HTR-8/SVneo (cell line): ENCODE data around the gene RIC8A.

Experiments used
- DNase-seq: peaks from one replicate; pipeline ENCODE4 v3.0.0; 2011; ENCODE audit warnings: low spot score, mixed read lengths; ENCODE audit not compliant: insufficient read length
- FAIRE-seq: peaks from 2 replicates; lab custom pipeline; 2011; peaks lifted over from hg19 to GRCh38; lab: Jason Lieb, UNC

RIC8A gene

GRCh38 chr11:203056-203944 lies 4.2 kb upstream of the RIC8A start:
- DNase-seq (no peak), FAIRE-seq (no peak)

- FAIRE-seq (no peak), DNase-seq (no peak)
Measured at GRCh38 chr11:203945-204586, 3.4 kb upstream of the RIC8A start.

- FAIRE-seq: no peak
- DNase-seq: no peak
Measured at GRCh38 chr11:204587-205109, 2.9 kb upstream of the RIC8A start.

GRCh38 chr11:205221-206001 lies 2.1 kb upstream of the RIC8A start:
- DNase-seq: no peak
- FAIRE-seq: no peak

- FAIRE-seq (no peak), DNase-seq (no peak)
Measured at GRCh38 chr11:206002-206384, 1.5 kb upstream of the RIC8A start.

DNA sequence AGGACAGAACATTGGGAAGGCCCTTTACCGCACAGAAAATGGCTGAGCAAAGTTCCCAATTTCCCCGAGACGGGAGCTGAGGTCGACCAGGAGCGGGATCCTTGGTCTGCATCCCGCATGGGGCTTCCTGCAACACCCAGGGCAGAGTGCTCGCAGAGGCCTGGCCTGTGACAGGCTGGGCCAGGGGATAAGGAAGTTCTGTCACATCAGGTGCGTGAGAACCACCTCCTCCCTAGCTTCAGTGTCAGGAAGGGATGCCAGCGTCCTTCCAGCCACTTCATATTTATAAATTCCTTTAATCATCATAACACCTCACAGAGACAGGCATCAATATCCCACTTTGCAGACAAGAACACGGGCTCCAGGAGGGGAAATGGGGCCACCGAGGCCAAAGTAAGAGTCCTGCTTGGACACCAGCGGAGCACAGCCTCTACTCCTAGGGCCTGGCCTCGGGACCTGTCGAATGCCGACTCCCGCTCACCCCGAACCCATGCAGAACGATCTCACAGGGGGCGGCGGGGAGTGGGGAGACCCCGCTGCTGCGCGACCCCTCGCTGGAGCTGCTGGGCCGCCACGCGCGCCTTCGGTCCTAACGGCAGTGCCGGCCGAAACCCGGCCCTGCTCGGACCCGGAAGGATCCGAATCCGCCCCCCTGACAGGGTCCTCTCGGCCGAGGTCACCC lies 841 bp upstream of the RIC8A start:
- FAIRE-seq (no peak), DNase-seq (no peak)

- DNase-seq (peak; percentile 23), FAIRE-seq (no peak)
Measured at GRCh38 chr11:207863-208180, 314 bp downstream of the RIC8A start.

GRCh38 chr11:208181-208916 lies 841 bp downstream of the RIC8A start:
- FAIRE-seq (no peak), DNase-seq (peak; percentile 76)

DNA sequence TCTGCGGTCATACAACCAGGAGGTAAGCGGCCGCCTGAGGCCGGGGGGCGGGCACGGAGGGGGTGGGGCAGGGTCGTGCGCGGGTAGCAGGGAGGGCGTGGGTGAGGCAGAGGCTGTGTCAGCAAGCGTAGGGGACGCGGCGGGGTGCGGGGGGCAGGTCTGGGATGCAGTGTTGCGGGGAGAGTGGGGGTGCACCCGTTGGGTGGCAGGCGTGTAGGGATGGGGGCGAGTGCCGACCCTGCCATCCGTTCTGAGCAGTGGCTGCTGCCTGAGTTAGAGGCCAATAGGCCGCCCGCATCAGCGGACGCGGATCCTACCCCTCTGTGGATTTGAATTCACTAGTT lies 1.4 kb downstream of the RIC8A start:
- no peak for DNase-seq
- FAIRE-seq: no peak

- no peak for FAIRE-seq
- DNase-seq: no peak
Measured at GRCh38 chr11:209275-210121, 2.0 kb downstream of the RIC8A start.

DNA sequence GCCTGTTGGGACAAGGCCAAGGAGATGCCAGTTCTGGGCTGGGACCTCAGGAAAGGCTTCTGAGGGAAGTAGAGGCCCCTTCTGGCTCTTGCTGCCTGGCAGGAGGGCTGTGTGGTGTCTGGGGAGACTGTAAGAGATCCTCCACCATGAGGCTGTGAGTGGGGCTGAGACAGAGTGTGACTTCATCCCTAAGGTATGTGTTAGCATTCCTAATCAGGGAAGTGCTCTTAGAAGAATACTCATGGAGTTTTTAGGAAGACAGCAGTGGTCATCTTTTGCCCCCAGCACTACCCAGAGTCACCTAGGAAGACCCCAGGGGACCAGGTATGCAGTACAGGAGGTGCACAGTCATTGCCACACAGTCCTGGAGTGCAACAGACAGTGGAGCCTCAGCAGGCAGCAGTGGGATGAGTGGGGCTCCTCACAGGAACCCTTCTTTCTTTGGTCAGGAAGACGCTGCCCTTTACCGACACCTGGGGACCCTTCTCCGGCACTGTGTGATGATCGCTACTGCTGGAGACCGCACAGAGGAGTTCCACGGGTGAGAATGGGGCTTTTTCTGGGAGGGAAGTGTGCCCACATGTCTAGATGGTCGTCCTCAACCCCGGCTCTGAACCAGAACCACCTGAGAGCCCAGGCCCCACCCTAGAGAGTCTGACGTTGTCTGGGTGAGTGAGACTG lies 2.8 kb downstream of the RIC8A start:
- peak; percentile 45 for DNase-seq
- no peak for FAIRE-seq

DNA sequence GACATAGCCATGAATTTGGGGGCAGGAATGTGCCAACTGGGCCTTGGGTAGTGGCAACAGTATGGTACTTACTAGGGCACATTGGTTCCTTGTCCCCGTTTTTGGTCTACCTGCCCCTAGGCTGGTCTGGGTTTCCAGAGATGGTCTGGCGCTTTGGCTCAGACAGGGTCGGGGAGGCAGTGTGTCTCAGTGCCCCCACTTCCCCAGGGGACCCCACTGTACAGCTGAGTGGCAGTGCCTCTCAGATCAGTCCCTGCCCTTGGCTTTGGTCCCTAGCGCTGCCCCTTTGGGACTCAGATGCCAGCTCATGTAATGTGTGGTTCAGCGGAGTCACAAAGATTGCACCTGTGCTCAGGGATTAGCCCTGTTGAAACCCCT lies 3.3 kb downstream of the RIC8A start:
- DNase-seq: no peak

GRCh38 chr11:211295-211694 lies 3.8 kb downstream of the RIC8A start:
- FAIRE-seq: no peak
- DNase-seq: no peak

More for the DNA sequence above, 3.3 kb downstream of the RIC8A start:
- FAIRE-seq: no peak

DNA sequence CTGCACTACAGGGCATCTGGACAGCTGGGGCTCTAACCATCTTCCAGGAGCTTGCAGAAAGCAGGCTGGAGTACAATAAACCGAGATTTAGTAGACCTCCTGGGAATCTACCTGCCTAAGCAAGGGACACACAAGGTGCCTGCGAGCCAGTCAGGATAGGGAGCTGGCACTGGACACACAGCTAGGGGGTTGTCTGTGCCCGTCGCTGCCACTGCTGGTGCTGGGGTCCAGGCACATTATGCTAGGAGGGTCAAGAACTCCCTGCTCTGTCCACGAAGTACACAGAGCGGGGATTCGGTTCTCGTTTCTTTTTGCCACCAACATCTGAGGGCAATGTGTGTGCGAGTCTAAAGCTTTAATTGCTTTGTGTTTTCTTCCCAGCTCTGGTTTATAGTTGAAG lies 4.2 kb downstream of the RIC8A start:
- no peak for DNase-seq
- no peak for FAIRE-seq

DNA sequence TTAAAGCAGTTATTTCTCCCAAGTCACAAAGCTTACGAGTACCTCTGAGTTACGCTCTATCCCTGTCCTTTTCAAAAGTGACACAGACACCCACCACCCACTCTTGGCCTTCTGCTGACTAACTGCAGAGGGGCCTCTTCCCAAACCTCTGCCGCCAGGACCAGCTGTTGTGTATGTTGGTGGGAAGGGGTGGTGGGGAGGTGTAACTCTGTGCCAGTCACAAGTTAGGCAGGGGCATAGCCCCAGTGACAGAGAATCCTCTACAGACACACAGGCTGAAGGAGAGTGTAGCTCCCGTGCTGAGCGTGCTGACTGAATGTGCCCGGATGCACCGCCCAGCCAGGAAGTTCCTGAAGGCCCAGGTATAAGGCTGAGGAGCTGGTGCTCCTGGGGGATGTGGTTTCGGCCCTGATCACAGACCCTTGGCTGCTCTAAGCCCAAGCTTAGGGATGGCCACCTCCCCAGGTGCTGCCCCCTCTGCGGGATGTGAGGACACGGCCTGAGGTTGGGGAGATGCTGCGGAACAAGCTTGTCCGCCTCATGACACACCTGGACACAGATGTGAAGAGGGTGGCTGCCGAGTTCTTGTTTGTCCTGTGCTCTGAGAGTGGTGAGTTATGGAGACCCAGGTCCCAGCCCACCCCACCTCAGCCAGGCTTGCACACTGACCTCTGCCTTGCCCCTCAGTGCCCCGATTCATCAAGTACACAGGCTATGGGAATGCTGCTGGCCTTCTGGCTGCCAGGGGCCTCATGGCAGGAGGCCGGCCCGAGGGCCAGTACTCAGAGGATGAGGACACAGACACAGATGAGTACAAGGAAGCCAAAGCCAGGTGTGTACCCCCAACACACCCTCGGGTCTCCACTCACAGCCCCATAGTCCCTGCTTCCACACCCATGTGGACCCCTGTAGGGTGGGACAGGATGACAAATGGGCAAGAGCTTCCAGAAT lies 4.9 kb downstream of the RIC8A start:
- DNase-seq: no peak
- FAIRE-seq: no peak

DNA sequence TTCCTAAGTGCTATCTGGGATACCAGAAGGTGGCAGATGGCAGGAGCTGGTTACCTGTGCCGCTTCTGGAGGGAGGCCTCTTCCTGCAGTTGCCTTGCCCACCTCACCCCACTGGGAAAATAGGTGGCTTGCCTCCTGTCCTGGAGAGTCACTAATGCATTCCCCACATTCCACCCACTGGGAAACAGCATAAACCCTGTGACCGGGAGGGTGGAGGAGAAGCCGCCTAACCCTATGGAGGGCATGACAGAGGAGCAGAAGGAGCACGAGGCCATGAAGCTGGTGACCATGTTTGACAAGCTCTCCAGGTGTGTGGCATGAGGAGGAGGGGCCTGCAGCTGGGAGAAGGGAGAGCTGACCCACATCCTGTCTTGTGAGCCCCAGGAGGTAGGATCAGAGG lies 5.6 kb downstream of the RIC8A start:
- DNase-seq (no peak), FAIRE-seq (no peak)

DNA sequence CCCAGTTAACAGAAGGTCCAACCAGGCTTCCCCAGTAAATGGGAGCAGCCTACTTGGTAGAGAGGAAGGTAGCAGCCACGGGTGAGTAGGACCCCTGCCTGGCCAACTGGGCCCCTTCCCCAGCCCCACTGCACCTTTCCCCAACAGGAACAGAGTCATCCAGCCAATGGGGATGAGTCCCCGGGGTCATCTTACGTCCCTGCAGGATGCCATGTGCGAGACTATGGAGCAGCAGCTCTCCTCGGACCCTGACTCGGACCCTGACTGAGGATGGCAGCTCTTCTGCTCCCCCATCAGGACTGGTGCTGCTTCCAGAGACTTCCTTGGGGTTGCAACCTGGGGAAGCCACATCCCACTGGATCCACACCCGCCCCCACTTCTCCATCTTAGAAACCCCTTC lies 6.6 kb downstream of the RIC8A start:
- FAIRE-seq: no peak
- DNase-seq: no peak
